HL-60 (cell line): Measurements from ENCODE around the gene TEDC1.

Experiments used
- DNase-seq, 2 experiments: peaks; one replicate each; pipeline ENCODE4 v3.0.0-alpha.2; 2010 to 2020; ENCODE audit warnings: low read depth in 1 of 2, low spot score in 1 of 2
- H3K27ac ChIP-seq: fragments of 250-450 bp; sonication (Bioruptor Pico); replicated peaks from 2 replicates; pipeline ENCODE4 v1.5.1; 2020; ENCODE audit warnings: mild to moderate bottlenecking, moderate library complexity
- H3K27me3 ChIP-seq: fragments of 250-450 bp; sonication (Bioruptor Pico); 2 replicates; pipeline ENCODE4 v1.5.1; 2021; ENCODE audit warnings: mild to moderate bottlenecking, moderate library complexity; ENCODE audit not compliant: insufficient read depth, poor library complexity, severe bottlenecking
- H3K4me3 ChIP-seq: replicated peaks from 2 replicates; pipeline ENCODE4 v1.5.1; 2011; ENCODE audit warnings: mild to moderate bottlenecking, control low read depth, low read length; ENCODE audit not compliant: insufficient read depth
- GABPA ChIP-seq: IDR thresholded peaks from 2 replicates; pipeline ENCODE4 v1.6.1; 2012; ENCODE audit warnings: low read depth
- POLR2AphosphoS5 ChIP-seq: IDR thresholded peaks from 2 replicates; pipeline ENCODE4 v1.6.1; 2012; ENCODE audit warnings: low read depth
- SPI1 ChIP-seq: IDR thresholded peaks from 2 replicates; pipeline ENCODE4 v1.6.1; 2012; ENCODE audit warnings: low read depth, mild to moderate bottlenecking, borderline replicate concordance
- TF ChIP-seq, protein P1 (sequence below): IDR thresholded peaks from one replicate; pipeline ENCODE4 v1.5.1; 2011; ENCODE audit warnings: low read length, control low read depth, inconsistent platforms; ENCODE audit not compliant: insufficient read depth
- TF ChIP-seq, protein P2 (sequence below): IDR thresholded peaks from 2 replicates; pipeline ENCODE4 v1.6.1; 2012; ENCODE audit warnings: low read depth; ENCODE audit not compliant: insufficient replicate concordance

The TEDC1 gene

DNA sequence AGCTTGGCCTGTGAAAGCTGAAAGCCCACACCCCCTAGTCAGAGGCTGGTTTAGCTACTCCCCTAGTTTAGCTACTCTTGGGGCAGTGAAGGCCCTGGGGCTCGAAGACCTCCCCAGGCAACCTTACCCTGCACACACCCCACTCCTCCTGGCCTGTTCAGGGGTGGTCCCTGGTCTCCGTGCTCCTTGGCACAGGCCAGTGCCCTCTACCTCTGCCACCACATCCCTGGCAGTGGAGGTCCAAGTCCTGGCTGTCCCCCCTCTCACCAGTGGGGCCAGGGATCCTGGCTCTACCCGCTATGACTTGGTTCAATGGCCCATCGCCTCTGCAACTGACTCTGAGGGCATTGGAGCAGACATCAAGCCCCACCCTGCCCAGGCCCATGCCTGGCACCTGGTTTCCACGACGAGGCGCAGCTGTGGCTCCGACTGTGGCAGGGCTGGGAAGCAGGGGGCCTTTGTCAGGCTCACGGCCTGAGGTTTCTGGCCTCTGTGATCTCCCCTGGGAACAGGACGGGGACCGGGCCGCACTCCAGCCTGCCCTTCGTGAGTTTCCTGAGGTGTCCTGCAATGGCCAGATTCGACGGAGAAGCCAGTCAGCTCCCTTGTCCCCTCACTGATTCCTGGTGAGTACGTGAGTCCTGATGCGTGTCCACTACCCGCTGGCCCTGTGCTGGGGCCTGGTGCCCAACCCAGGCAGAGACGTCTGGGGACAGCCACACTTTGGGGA, 41.0 kb downstream of the TEDC1 start:
- TF ChIP-seq, protein P1, sequence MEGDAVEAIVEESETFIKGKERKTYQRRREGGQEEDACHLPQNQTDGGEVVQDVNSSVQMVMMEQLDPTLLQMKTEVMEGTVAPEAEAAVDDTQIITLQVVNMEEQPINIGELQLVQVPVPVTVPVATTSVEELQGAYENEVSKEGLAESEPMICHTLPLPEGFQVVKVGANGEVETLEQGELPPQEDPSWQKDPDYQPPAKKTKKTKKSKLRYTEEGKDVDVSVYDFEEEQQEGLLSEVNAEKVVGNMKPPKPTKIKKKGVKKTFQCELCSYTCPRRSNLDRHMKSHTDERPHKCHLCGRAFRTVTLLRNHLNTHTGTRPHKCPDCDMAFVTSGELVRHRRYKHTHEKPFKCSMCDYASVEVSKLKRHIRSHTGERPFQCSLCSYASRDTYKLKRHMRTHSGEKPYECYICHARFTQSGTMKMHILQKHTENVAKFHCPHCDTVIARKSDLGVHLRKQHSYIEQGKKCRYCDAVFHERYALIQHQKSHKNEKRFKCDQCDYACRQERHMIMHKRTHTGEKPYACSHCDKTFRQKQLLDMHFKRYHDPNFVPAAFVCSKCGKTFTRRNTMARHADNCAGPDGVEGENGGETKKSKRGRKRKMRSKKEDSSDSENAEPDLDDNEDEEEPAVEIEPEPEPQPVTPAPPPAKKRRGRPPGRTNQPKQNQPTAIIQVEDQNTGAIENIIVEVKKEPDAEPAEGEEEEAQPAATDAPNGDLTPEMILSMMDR: no peak
- no peak for TF ChIP-seq POLR2AphosphoS5
- TF ChIP-seq GABPA: no peak
- TF ChIP-seq SPI1: no peak
- TF ChIP-seq, protein P2, sequence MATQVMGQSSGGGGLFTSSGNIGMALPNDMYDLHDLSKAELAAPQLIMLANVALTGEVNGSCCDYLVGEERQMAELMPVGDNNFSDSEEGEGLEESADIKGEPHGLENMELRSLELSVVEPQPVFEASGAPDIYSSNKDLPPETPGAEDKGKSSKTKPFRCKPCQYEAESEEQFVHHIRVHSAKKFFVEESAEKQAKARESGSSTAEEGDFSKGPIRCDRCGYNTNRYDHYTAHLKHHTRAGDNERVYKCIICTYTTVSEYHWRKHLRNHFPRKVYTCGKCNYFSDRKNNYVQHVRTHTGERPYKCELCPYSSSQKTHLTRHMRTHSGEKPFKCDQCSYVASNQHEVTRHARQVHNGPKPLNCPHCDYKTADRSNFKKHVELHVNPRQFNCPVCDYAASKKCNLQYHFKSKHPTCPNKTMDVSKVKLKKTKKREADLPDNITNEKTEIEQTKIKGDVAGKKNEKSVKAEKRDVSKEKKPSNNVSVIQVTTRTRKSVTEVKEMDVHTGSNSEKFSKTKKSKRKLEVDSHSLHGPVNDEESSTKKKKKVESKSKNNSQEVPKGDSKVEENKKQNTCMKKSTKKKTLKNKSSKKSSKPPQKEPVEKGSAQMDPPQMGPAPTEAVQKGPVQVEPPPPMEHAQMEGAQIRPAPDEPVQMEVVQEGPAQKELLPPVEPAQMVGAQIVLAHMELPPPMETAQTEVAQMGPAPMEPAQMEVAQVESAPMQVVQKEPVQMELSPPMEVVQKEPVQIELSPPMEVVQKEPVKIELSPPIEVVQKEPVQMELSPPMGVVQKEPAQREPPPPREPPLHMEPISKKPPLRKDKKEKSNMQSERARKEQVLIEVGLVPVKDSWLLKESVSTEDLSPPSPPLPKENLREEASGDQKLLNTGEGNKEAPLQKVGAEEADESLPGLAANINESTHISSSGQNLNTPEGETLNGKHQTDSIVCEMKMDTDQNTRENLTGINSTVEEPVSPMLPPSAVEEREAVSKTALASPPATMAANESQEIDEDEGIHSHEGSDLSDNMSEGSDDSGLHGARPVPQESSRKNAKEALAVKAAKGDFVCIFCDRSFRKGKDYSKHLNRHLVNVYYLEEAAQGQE: no peak
- no peak for DNase-seq
- Histone ChIP-seq H3K27ac (no peak overlapping the region), H3K4me3 (no peak overlapping the region), H3K27me3 (peaks cover 30% of the 10 kb centered on the region)

DNA sequence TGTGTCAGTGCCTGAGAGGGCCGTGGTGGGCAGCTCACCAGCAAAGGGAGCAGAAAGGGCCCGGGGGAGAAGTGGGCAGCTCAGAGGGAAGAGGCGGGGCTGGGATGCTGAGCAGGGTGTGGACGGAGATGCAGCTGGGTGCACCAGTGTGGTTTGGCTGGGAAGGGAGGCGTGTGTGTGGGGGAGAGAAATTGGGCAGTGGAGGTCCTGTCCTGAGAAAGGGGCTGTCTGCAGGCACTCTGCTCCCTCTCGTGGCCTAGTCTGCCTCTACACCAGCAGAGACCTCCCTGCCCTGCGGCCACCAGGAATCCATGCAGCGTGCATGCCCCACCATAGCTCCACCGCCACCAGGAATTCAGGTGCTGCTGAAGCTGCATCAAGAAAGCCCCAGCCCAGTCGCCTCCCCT, 41.7 kb downstream of the TEDC1 start:
- Histone ChIP-seq H3K27ac (no peak overlapping the region), H3K27me3 (peaks cover 23% of the 10 kb centered on the region), H3K4me3 (no peak overlapping the region)
- peak in 1 of 2 experiments; percentile 35 for DNase-seq
- TF ChIP-seq, protein P1: peak; percentile 4
- no peak for TF ChIP-seq GABPA
- no peak for TF ChIP-seq POLR2AphosphoS5
- TF ChIP-seq, protein P2: no peak
- no peak for TF ChIP-seq SPI1

DNA sequence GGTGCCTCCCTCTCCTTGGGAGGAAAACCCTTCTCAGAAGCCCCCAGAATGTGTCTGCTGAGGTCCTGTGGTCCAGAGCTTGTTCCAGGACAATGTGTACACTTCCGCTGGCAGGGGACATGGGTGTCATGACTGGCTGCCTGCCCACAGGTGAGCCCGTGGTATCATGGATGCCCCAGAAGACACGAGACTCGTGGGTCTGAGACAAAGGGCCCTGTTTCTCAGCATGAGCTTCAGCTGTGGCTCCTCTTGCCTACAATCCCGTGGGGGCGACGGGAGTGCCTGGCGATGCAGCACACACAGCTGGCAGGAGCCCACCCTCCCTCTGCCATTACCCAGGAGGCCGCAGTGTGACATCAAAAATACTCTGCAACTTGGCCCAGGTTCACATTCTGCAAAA, 42.3 kb downstream of the TEDC1 start:
- Histone ChIP-seq H3K4me3 (no peak overlapping the region), H3K27me3 (peaks cover 21% of the 10 kb centered on the region), H3K27ac (no peak overlapping the region)
- DNase-seq: no peak
- TF ChIP-seq GABPA (no peak), POLR2AphosphoS5 (no peak), SPI1 (no peak)
- TF ChIP-seq, protein P1: no peak
- TF ChIP-seq, protein P2: no peak
